K562 (cell line): Measurements from ENCODE around the gene IL18RAP. TPM values are rescaled to one million over a fixed set of nuclear protein-coding genes. Genes with fewer than 3 reads are reported as not detected.
A peak's percentile ranks its signal among the peaks of the same experiment; 100 is the strongest.

Experiments
- ARID2 ChIP-seq: fragments of 450-650 bp; IDR thresholded peaks from 2 replicates; pipeline ENCODE4 v1.6.1; 2017; ENCODE audit warnings: antibody characterized with exemption, mild to moderate bottlenecking
- BCOR ChIP-seq: fragments of 450-650 bp; IDR thresholded peaks from 2 replicates; pipeline ENCODE4 v1.6.1; 2016
- CBFB ChIP-seq: sonication (generic); formaldehyde crosslinking; IDR thresholded peaks from 2 replicates; pipeline ENCODE4 v1.4.0; 2020; ENCODE audit warnings: mild to moderate bottlenecking, missing genetic modification reagents
- CBX8 ChIP-seq: fragments of 200-600 bp; sonication (generic); IDR thresholded peaks from 2 replicates; pipeline ENCODE4 v1.6.1; 2012; ENCODE audit warnings: borderline replicate concordance, mixed run types, low read depth, mild to moderate bottlenecking, moderate library complexity, mixed read lengths, low read length, control low read depth, inconsistent platforms; ENCODE audit not compliant: poor library complexity, severe bottlenecking; ENCODE audit errors: extremely low read depth
- CTBP1 ChIP-seq: fragments of 450-650 bp; IDR thresholded peaks from 2 replicates; pipeline ENCODE4 v1.6.1; 2016; ENCODE audit warnings: borderline replicate concordance
- DMBX1 ChIP-seq: fragments of 250-450 bp; sonication (Bioruptor Pico); IDR thresholded peaks from 2 replicates; pipeline ENCODE4 v1.8.0; 2022; ENCODE audit warnings: inconsistent platforms, mild to moderate bottlenecking, moderate library complexity, borderline replicate concordance
- L3MBTL2 ChIP-seq: fragments of 450-650 bp; IDR thresholded peaks from 2 replicates; pipeline ENCODE4 v1.6.1; 2016; ENCODE audit warnings: mild to moderate bottlenecking, moderate library complexity
- NCOA1 ChIP-seq: fragments of 450-650 bp; IDR thresholded peaks from 2 replicates; pipeline ENCODE4 v1.6.1; 2016; ENCODE audit warnings: low read depth
- PTTG1 ChIP-seq: fragments of 450-650 bp; IDR thresholded peaks from 2 replicates; pipeline ENCODE4 v1.6.1; 2016; ENCODE audit warnings: low read depth, mild to moderate bottlenecking, missing genetic modification characterization, missing compliant biosample characterization
- RAD21 ChIP-seq, 2 experiments: fragments of 250-450 bp in 1 of 2; fragments of 450-650 bp in 1 of 2; sonication (Bioruptor Pico) in 1 of 2; formaldehyde crosslinking in 1 of 2; IDR thresholded peaks in 1 of 2; conservative IDR thresholded peaks in 1 of 2; 2 replicates each; pipeline versions ENCODE4 v1.4.0 to v1.8.0; 2020 to 2022; ENCODE audit warnings: mild to moderate bottlenecking in 2 of 2, moderate library complexity in 1 of 2
- TAF7 ChIP-seq: fragments of 450-650 bp; IDR thresholded peaks from 2 replicates; pipeline ENCODE4 v1.6.1; 2016; ENCODE audit warnings: missing genetic modification characterization, missing compliant biosample characterization
- TARDBP ChIP-seq: fragments of 450-650 bp; IDR thresholded peaks from 2 replicates; pipeline ENCODE4 v1.6.1; 2016
- ZNF324 ChIP-seq: fragments of 250-450 bp; sonication (Bioruptor Pico); IDR thresholded peaks from 2 replicates; pipeline ENCODE4 v1.4.0; 2020; ENCODE audit warnings: mild to moderate bottlenecking
- ZNF586 ChIP-seq: fragments of 450-650 bp; formaldehyde crosslinking; conservative IDR thresholded peaks from 2 replicates; pipeline ENCODE4 v1.4.0; 2020; ENCODE audit warnings: mild to moderate bottlenecking, moderate library complexity
- ZNF766 ChIP-seq: fragments of 200-800 bp; sonication (Bioruptor generic); conservative IDR thresholded peaks from 2 replicates; pipeline ENCODE4 v1.6.1; 2016; ENCODE audit warnings: missing genetic modification characterization, missing compliant biosample characterization
- polyA plus RNA-seq, 8 experiments: library from polyadenylated mRNA; depleted of rRNA in 4 of 8; stranded (reverse) in 5 of 8; unstranded in 3 of 8; fragments of >200 nt; fragmentation: Nextera tagmentation in 2 of 8; fragmentation: Illumina TruSeq in 1 of 8; extraction: Ambion mirVana in 2 of 8; extraction: Trizol in 1 of 8; gene quantifications; 2 replicates each; pipeline versions ENCODE4 v1.2.1 to v1.2.3, GENCODE V29; 2011 to 2014; ENCODE audit warnings: inconsistent platforms in 1 of 8, missing spikeins in 1 of 8
- total RNA-seq, 7 experiments: library from RNA; depleted of rRNA in 6 of 7; stranded (reverse); fragments of >200 nt in 6 of 7; fragmentation: Illumina TruSeq in 2 of 7; extraction: Trizol in 2 of 7; gene quantifications; 2 replicates each; pipeline versions ENCODE4 v1.2.1 to v1.2.3, GENCODE V29; 2011 to 2021; ENCODE audit warnings: low replicate concordance in 1 of 7
- TF ChIP-seq, protein P1 (sequence below): sonication (generic); formaldehyde crosslinking; IDR thresholded peaks from 2 replicates; pipeline ENCODE4 v1.8.1; 2023; ENCODE audit warnings: mild to moderate bottlenecking, missing genetic modification reagents
- TF ChIP-seq, protein P2 (sequence below): fragments of 250-450 bp; sonication (Bioruptor Pico); IDR thresholded peaks from 2 replicates; pipeline ENCODE4 v1.5.1; 2021; ENCODE audit warnings: mild to moderate bottlenecking
- TF ChIP-seq, protein P3 (sequence below): fragments of 450-650 bp; formaldehyde crosslinking; IDR thresholded peaks from 2 replicates; pipeline ENCODE4 v1.4.0; 2022; ENCODE audit warnings: missing genetic modification characterization
- TF ChIP-seq, protein P4 (sequence below), 2 experiments: IDR thresholded peaks in 1 of 2; conservative IDR thresholded peaks in 1 of 2; 2 replicates each; pipeline ENCODE4 v1.6.1; 2016; ENCODE audit warnings: low read depth in 2 of 2, mild to moderate bottlenecking in 1 of 2, missing compliant biosample characterization in 1 of 2, missing genetic modification characterization in 1 of 2, moderate library complexity in 1 of 2

Gene IL18RAP
- total and polyA plus RNA-seq, 9 of the 15 experiments (the other 6 are each of a cell fraction or from before 2014, with no cell fraction given), result 1.1 to 20.5 (median 5.8) TPM

DNA sequence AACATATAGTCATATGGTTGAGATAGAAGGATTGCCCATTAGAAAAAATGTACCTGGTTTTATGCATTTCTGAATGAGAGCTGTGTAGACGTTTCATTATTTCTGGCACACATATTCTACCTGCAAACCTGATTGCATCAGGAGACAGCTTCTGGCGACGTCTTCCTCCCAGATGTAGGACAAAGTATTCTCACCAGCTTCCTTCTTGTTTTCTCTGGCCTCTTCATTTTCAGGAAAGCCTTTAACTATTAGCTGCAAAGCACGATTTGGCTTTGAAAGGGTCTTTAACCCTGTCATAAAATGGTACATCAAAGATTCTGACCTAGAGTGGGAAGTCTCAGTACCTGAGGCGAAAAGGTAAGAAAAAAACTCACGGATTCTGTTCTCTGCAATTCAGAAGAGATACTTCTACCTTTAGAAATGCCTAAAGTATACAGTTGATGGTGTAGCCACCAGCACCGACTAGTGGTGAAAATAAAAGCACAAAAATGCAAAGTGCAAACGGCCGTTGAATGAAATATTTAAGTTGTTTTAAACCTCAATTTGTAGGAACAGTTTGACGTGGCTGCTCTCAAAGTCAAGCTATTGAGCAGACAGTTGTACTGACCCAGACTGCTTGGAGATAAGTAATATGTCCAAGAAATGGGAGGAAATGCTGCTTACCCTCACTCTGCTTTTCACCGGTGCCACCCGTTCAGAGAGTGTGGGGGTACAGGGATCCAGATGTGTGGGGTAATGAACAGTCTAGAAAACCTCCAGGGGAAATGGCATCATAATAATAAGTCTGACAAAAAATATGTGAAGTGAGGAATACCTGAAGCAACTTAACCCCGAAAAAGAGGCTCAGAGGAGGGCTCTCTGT, 20.2 kb downstream of the IL18RAP start (continued):
- TF ChIP-seq, protein P1, sequence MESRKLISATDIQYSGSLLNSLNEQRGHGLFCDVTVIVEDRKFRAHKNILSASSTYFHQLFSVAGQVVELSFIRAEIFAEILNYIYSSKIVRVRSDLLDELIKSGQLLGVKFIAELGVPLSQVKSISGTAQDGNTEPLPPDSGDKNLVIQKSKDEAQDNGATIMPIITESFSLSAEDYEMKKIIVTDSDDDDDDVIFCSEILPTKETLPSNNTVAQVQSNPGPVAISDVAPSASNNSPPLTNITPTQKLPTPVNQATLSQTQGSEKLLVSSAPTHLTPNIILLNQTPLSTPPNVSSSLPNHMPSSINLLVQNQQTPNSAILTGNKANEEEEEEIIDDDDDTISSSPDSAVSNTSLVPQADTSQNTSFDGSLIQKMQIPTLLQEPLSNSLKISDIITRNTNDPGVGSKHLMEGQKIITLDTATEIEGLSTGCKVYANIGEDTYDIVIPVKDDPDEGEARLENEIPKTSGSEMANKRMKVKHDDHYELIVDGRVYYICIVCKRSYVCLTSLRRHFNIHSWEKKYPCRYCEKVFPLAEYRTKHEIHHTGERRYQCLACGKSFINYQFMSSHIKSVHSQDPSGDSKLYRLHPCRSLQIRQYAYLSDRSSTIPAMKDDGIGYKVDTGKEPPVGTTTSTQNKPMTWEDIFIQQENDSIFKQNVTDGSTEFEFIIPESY (CRISPR knock-in tag), result no peak
- TF ChIP-seq, protein P2, sequence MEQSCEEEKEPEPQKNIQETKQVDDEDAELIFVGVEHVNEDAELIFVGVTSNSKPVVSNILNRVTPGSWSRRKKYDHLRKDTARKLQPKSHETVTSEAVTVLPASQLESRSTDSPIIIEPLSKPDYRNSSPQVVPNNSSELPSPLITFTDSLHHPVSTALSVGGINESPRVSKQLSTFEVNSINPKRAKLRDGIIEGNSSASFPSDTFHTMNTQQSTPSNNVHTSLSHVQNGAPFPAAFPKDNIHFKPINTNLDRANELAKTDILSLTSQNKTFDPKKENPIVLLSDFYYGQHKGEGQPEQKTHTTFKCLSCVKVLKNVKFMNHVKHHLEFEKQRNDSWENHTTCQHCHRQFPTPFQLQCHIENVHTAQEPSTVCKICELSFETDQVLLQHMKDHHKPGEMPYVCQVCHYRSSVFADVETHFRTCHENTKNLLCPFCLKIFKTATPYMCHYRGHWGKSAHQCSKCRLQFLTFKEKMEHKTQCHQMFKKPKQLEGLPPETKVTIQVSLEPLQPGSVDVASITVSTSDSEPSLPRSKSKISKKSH (CRISPR knock-in tag), result no peak
- TF ChIP-seq PTTG1 (tag) (no peak), ZNF324 (no peak), DMBX1 (CRISPR knock-in tag) (no peak), CTBP1 (peak; percentile 44; the same call in 1 of the 2 replicates), TAF7 (tag) (no peak), L3MBTL2 (no peak), ZNF766 (CRISPR knock-in tag) (peak; percentile 64; the same call in 1 of the 2 replicates), BCOR (no peak), CBFB (no peak), CBX8 (no peak), ZNF586 (CRISPR knock-in tag) (no peak), NCOA1 (no peak), RAD21 (CRISPR knock-in tag; conservative IDR thresholded peaks at IDR 0.05 in 1 of 2, IDR thresholded peaks at IDR 0.05 in 1 of 2) (peak; percentile 89 to 96), ARID2 (peak; percentile 49; the same call in 1 of the 2 replicates), TARDBP (no peak)
- TF ChIP-seq, protein P3, sequence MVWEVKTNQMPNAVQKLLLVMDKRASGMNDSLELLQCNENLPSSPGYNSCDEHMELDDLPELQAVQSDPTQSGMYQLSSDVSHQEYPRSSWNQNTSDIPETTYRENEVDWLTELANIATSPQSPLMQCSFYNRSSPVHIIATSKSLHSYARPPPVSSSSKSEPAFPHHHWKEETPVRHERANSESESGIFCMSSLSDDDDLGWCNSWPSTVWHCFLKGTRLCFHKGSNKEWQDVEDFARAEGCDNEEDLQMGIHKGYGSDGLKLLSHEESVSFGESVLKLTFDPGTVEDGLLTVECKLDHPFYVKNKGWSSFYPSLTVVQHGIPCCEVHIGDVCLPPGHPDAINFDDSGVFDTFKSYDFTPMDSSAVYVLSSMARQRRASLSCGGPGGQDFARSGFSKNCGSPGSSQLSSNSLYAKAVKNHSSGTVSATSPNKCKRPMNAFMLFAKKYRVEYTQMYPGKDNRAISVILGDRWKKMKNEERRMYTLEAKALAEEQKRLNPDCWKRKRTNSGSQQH, result no peak
- TF ChIP-seq, protein P4, sequence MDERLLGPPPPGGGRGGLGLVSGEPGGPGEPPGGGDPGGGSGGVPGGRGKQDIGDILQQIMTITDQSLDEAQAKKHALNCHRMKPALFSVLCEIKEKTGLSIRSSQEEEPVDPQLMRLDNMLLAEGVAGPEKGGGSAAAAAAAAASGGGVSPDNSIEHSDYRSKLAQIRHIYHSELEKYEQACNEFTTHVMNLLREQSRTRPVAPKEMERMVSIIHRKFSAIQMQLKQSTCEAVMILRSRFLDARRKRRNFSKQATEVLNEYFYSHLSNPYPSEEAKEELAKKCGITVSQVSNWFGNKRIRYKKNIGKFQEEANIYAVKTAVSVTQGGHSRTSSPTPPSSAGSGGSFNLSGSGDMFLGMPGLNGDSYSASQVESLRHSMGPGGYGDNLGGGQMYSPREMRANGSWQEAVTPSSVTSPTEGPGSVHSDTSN (CRISPR knock-in tag; IDR thresholded peaks at IDR 0.05; ENCODE audit: low read depth), result no peak
- TF ChIP-seq, protein P4 (tag; conservative IDR thresholded peaks at IDR 0.05; ENCODE audit: low read depth), result no peak
